Lung (tissue), 12 donors: ENCODE measurements around the gene MZB1. TPM values are rescaled to one million over a fixed set of nuclear protein-coding genes. Genes with fewer than 3 reads are reported as not detected.
A peak's percentile ranks its signal among the peaks of the same experiment; 100 is the strongest.
"Not testable (repeated sequence)": the region's sequence is repeated elsewhere in the genome, so short reads cannot be mapped to it uniquely, and the experiment has no call there.

Source experiments
- ATAC-seq: fragments of 200-7000 bp; cut with Tn5 transposase; one replicate; pipeline ENCODE4 v1.9.1; 2020; ENCODE audit warnings: moderate number of reproducible peaks; ENCODE audit not compliant: insufficient read depth, low FRiP score
- DNase-seq, 3 donors: peaks; one replicate each; pipeline ENCODE4 v3.0.0-alpha.2; 2013 to 2017
- H3K27ac ChIP-seq, 2 donors: one replicate each; pipeline ENCODE4 v1.5.1; 2013; ENCODE audit warnings: mild to moderate bottlenecking in 2 of 2, moderate library complexity in 2 of 2, control low read depth in 1 of 2, inconsistent platforms in 1 of 2, low read depth in 1 of 2, low read length in 1 of 2
- H3K27me3 ChIP-seq, 3 donors: one replicate each; pipeline ENCODE4 v1.5.1; 2013; ENCODE audit warnings: low read length in 2 of 3; ENCODE audit not compliant: control insufficient read depth in 3 of 3, insufficient read depth in 3 of 3
- H3K36me3 ChIP-seq, 4 donors: one replicate each; pipeline ENCODE4 v1.5.1; 2013; ENCODE audit warnings: low read length in 4 of 4, mild to moderate bottlenecking in 1 of 4, moderate library complexity in 1 of 4; ENCODE audit not compliant: control insufficient read depth in 4 of 4, insufficient read depth in 4 of 4
- H3K4me1 ChIP-seq, 5 donors: one replicate each; pipeline ENCODE4 v1.5.1; 2013; ENCODE audit warnings: low read length in 5 of 5, mild to moderate bottlenecking in 2 of 5, moderate library complexity in 1 of 5; ENCODE audit not compliant: control insufficient read depth in 5 of 5, insufficient read depth in 5 of 5
- H3K4me3 ChIP-seq: one replicate; pipeline ENCODE4 v1.5.1; 2013; ENCODE audit warnings: mild to moderate bottlenecking, control low read depth, moderate library complexity
- H3K9ac ChIP-seq, 2 donors: one replicate each; pipeline ENCODE4 v1.5.1; 2013; ENCODE audit warnings: low read length in 2 of 2, control low read depth in 1 of 2; ENCODE audit not compliant: insufficient read depth in 1 of 2
- H3K9me3 ChIP-seq, 4 donors: one replicate each; pipeline ENCODE4 v1.5.1; 2013; ENCODE audit warnings: low read length in 3 of 4, mild to moderate bottlenecking in 1 of 4, moderate library complexity in 1 of 4; ENCODE audit not compliant: control insufficient read depth in 4 of 4, insufficient read depth in 3 of 4
- WGBS, 2 donors: extraction: QIAGEN DNeasy Blood & Tissue Kit; methylation state at CpG; one replicate each; pipeline ENCODE4 v1.1.7; 2013; 5-methylcytosine and 5-hydroxymethylcytosine counted together
- polyA plus RNA-seq, 2 donors: library from polyadenylated mRNA; stranded (reverse); fragments of 200-250 nt; gene quantifications; one replicate each; pipeline ENCODE4 v1.2.1, GENCODE V29; 2013
- total RNA-seq, 2 donors: library from RNA; depleted of rRNA in 1 of 2; stranded (reverse); fragments of >200 nt in 1 of 2; gene quantifications; one replicate each; pipeline ENCODE4 v1.2.1, GENCODE V29; 2014 to 2021
- TF ChIP-seq, protein P1 (sequence below): IDR thresholded peaks from 2 replicates; pipeline ENCODE4 v1.5.1; 2012; ENCODE audit warnings: mild to moderate bottlenecking; ENCODE audit errors: control extremely low read depth, extremely low read depth
- donor health status: control.
- donor health status: control.
- donor health status: Bipolar disorder and iron deficiency.
- donor health status: healthy.
- donor health status: DM: yes; HTN: yes; CAD: no.

MZB1 gene
- total and polyA plus RNA-seq, 4 donors, result 2.5 to 14.8 (median 12.8) TPM

DNA sequence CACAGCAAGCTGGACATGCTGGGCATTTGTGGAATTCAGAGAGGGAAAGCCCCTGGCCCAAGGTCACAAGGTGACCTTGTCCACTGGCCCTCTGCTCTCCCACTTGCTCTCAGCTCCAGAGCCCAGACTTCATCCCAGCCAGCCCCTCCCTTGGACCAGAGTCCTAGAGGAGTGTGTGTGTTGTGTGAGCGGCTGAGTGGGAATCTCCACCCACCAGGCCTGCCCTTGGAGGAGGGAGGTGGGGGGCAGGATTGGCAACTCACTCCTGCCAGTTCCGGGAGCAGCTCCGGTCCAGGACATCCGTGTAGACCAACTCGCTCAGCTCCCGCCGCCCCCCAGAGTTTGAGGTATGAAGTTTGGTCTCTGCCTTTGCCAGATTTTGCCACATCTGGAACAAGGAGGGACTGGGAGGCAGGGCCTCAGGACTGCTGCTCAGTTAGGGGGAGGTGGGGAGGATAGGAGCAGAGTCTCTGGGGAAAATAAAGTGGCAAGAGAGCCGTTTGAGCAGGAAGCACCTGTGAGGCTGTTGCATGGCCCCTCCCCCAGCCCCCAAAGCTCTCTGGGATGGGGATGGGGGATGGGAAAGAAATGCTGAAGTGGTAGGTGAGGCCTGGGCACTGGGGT is 1.4 kb downstream of the MZB1 start:
- TF ChIP-seq, protein P1, sequence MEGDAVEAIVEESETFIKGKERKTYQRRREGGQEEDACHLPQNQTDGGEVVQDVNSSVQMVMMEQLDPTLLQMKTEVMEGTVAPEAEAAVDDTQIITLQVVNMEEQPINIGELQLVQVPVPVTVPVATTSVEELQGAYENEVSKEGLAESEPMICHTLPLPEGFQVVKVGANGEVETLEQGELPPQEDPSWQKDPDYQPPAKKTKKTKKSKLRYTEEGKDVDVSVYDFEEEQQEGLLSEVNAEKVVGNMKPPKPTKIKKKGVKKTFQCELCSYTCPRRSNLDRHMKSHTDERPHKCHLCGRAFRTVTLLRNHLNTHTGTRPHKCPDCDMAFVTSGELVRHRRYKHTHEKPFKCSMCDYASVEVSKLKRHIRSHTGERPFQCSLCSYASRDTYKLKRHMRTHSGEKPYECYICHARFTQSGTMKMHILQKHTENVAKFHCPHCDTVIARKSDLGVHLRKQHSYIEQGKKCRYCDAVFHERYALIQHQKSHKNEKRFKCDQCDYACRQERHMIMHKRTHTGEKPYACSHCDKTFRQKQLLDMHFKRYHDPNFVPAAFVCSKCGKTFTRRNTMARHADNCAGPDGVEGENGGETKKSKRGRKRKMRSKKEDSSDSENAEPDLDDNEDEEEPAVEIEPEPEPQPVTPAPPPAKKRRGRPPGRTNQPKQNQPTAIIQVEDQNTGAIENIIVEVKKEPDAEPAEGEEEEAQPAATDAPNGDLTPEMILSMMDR, result no peak
- Histone ChIP-seq H3K27me3 (peaks cover 0 to 16% (median 5%) of the 10 kb centered on the region in 3 donors), H3K4me3 (no peak overlapping the region), H3K4me1 (peaks cover 0 to 18% (median 7%) of the 10 kb centered on the region in 5 donors), H3K9ac (no peak overlapping the region), H3K9me3 (peaks cover 0 to 2% (median 0%) of the 10 kb centered on the region in 4 donors), H3K36me3 (no peaks in the 10 kb centered on the region), H3K27ac (no peak overlapping the region)
- DNase-seq, result peak; percentile 22 to 47 (median 40)
- WGBS, 2 donors, result 4 to 15% methylated on average over 8 of the region's 8 CpGs
- ATAC-seq, result no peak

DNA sequence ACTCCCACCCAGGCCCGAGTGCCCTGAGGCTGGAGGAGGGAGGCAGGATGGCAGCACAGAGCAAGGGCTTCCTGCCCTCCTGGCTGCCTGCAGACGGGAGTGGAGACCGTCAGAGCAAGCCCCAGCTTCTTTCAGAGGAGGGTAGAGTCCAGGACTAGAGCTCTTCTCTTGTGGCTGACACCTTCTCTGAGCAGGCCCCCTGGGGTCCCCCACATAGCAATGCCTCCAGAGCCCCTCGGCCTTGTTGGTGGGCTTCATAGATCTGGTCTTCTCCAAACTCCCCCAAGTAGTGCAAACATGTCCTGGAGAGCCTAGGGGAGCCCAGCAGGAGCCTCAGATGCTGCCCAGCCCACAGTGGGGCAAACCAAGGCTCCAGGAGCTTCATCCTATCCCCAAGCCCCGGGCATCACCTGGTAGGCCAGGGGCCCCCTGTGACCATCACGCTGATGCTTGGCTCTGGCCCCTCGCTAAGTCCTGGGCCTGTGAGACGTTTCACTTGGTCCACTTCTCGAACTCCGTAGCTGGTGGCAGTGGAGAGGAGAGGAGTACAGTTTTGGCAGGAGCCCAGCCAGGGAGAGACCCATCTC is 2.0 kb downstream of the MZB1 start:
- ATAC-seq (no peak), DNase-seq (no peak)
- H3K9ac ChIP-seq, result no peak overlapping the region
- H3K36me3 ChIP-seq, result no peaks in the 10 kb centered on the region
- H3K4me3 ChIP-seq, result no peak overlapping the region
- WGBS, 2 donors, result 49 to 57% methylated on average over 10 of the region's 10 CpGs
- peaks cover 0 to 10% (median 0%) of the 10 kb centered on the region in 3 donors for H3K27me3 ChIP-seq
- H3K9me3 ChIP-seq, result no peaks in the 10 kb centered on the region
- H3K27ac ChIP-seq, result no peak overlapping the region
- peaks cover 0 to 13% (median 7%) of the 10 kb centered on the region in 5 donors for H3K4me1 ChIP-seq
- TF ChIP-seq, protein P1, result no peak

DNA sequence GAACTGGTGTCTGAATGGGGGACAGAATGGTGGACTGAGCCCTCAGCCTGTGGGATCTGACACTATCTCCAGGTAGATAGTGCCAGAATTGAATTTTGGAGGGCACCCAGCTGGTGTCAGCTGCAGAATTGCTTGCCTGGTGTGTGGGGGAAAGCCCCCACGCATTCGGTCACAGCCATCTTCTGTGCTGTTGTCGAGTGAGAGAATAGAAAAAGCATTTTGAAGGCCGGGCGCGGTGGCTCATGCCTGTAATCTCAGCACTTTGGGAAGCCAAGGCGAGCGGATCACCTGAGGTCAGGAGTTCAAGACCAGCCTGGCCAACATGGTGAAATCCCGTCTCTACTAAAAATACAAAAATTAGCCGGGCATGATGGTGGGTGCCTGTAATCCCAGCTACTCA is 2.8 kb downstream of the MZB1 start:
- H3K9ac ChIP-seq, H3K9me3 ChIP-seq, DNase-seq, H3K36me3 ChIP-seq, H3K4me3 ChIP-seq, ATAC-seq, H3K27ac ChIP-seq, H3K27me3 ChIP-seq: not testable (repeated sequence)
- WGBS, 2 donors, result 94 to 98% methylated on average over 10 of the region's 10 CpGs
- peaks cover 0 to 11% (median 7%) of the 10 kb centered on the region in 5 donors for H3K4me1 ChIP-seq

DNA sequence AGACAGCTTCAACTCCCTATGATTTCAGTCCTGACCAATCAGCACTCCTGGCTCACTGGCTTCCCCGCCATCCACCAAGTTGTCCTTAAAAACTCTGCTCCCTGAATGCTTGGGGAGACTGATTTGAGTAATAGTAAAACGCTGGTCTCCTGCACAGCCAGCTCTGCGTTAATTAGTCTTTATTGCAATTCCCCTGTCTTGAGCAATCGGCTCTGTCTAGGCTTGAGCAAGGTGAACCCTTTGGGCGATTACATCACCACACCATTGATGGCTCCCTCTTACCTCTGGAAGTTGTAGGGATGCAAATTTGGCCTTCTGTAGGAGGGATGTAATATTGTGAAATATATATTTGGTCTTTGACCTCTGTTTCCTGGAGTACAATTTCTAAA is 3.7 kb downstream of the MZB1 start:
- TF ChIP-seq, protein P1, result no peak
- Histone ChIP-seq H3K27ac (no peak overlapping the region), H3K9ac (no peak overlapping the region), H3K9me3 (no peaks in the 10 kb centered on the region), H3K36me3 (no peaks in the 10 kb centered on the region), H3K4me3 (no peak overlapping the region), H3K4me1 (peaks cover 0 to 11% (median 7%) of the 10 kb centered on the region in 5 donors), H3K27me3 (no peaks in the 10 kb centered on the region)
- WGBS, 2 donors, result 44 to 68% methylated on average over 5 of the region's 5 CpGs
- no peak for DNase-seq
- no peak for ATAC-seq
